A673 (cell line): ENCODE data around the gene KCNQ1OT1. TPM values are rescaled to one million over a fixed set of nuclear protein-coding genes. Genes with fewer than 3 reads are reported as not detected.

Source experiments
- BruUV-seq: library from RNA; stranded (reverse); fragments of 400-500 nt; replicated peaks from 2 replicates; lab custom pipeline; 2021; lab: Mats Ljungman, UMichigan
- CTCF ChIA-PET: fragments of 300-600 bp; sonication (Branson Sonifier 250); formaldehyde crosslinking; loops from one replicate; lab custom pipeline; 2022; ENCODE audit warnings: antibody characterized with exemption; lab: Charles Lee
- POLR2A ChIA-PET: fragments of 300-600 bp; sonication (Branson Sonifier 250); formaldehyde crosslinking; loops from one replicate; lab custom pipeline; 2022; ENCODE audit warnings: antibody characterized with exemption; ENCODE audit not compliant: low non-redundant PET; lab: Charles Lee
- DNase-seq: peaks from one replicate; pipeline ENCODE4 v3.0.0-alpha.2; 2015; ENCODE audit warnings: low spot score
- H3K27ac ChIP-seq: fragments of 200-600 bp; sonication (generic); 2 replicates; pipeline ENCODE4 v1.5.1; 2016; ENCODE audit warnings: mixed run types, low read depth, mild to moderate bottlenecking, mixed read lengths, antibody characterized with exemption, low read length; ENCODE audit not compliant: poor library complexity, severe bottlenecking
- H3K27me3 ChIP-seq: fragments of 200-600 bp; sonication (generic); replicated peaks from 2 replicates; pipeline ENCODE4 v1.6.1; 2017; ENCODE audit warnings: mixed run types, low read depth, mild to moderate bottlenecking, mixed read lengths, antibody characterized with exemption, low read length; ENCODE audit not compliant: insufficient read depth, poor library complexity
- H3K36me3 ChIP-seq: fragments of 200-600 bp; sonication (generic); 2 replicates; pipeline ENCODE4 v1.6.1; 2016; ENCODE audit warnings: mixed run types, mild to moderate bottlenecking, mixed read lengths, antibody characterized with exemption, low read length; ENCODE audit not compliant: insufficient read depth, poor library complexity, severe bottlenecking
- H3K4me1 ChIP-seq: fragments of 200-600 bp; sonication (generic); 2 replicates; pipeline ENCODE4 v1.6.1; 2017; ENCODE audit warnings: mixed run types, mild to moderate bottlenecking, mixed read lengths, antibody characterized with exemption, low read length; ENCODE audit not compliant: insufficient read depth, poor library complexity, severe bottlenecking
- H3K4me3 ChIP-seq: fragments of 200-600 bp; sonication (generic); 2 replicates; pipeline ENCODE4 v1.5.1; 2016; ENCODE audit warnings: low read depth, mixed run types, mild to moderate bottlenecking, mixed read lengths, low read length; ENCODE audit not compliant: poor library complexity, severe bottlenecking
- H3K9me3 ChIP-seq: fragments of 200-600 bp; sonication (generic); 2 replicates; pipeline ENCODE4 v1.6.1; 2016; ENCODE audit warnings: mixed run types, low read depth, mild to moderate bottlenecking, mixed read lengths, antibody characterized with exemption, low read length; ENCODE audit not compliant: poor library complexity, severe bottlenecking
- CTCF ChIP-seq: fragments of 300-800, 200-600 bp; sonication (generic); conservative IDR thresholded peaks from 2 replicates; pipeline ENCODE4 v1.5.1; 2017; ENCODE audit warnings: low read depth, mild to moderate bottlenecking, antibody characterized with exemption, low read length, moderate library complexity, mixed read lengths
- EZH2 ChIP-seq: fragments of 200-600 bp; sonication (generic); IDR thresholded peaks from 2 replicates; pipeline ENCODE4 v1.6.1; 2017; ENCODE audit warnings: borderline replicate concordance, low read depth, mild to moderate bottlenecking, mixed read lengths, antibody characterized with exemption, low read length; ENCODE audit not compliant: poor library complexity, severe bottlenecking
- intact Hi-C: fragments of 100-400 bp; cut with micrococcal nuclease; formaldehyde crosslinking; loops from one replicate; pipeline ENCODE4 v1.10.0; 2022; ENCODE audit not compliant: unreplicated experiment
- total RNA-seq: library from RNA; stranded (reverse); gene quantifications from 2 replicates; pipeline ENCODE4 v1.2.3, GENCODE V29; 2021

Gene KCNQ1OT1
- total RNA-seq, 1 experiment from 2014 or later, result 4.0 TPM

- CTCF ChIA-PET, result no interaction called here
- no TSS peak for BruUV-seq
- Histone ChIP-seq H3K9me3 (no peaks in the 10 kb centered on the region), H3K27ac (no peak overlapping the region), H3K36me3 (no peaks in the 10 kb centered on the region), H3K27me3 (no peaks in the 10 kb centered on the region), H3K4me3 (no peak overlapping the region), H3K4me1 (no peaks in the 10 kb centered on the region)
- POLR2A ChIA-PET, result no interaction called here
- no peak for TF ChIP-seq CTCF
- intact Hi-C loops, result no loop called here
- no peak for DNase-seq
These were observed 130.5 kb downstream of the KCNQ1OT1 start for GRCh38 chr11:2569321-2569721.

- H3K4me3 ChIP-seq, result no peak overlapping the region
- ChIA-PET POLR2A (no interaction called here), CTCF (interaction anchor here (0.7 kb wide), 1 partner anchor 12 kb away, joined by 5 read pairs; no protein-coding TSS in a partner anchor)
- no peaks in the 10 kb centered on the region for H3K9me3 ChIP-seq
- DNase-seq, result no peak
- no peak overlapping the region for H3K27ac ChIP-seq
- intact Hi-C loops, result no loop called here
- TF ChIP-seq EZH2 (no peak), CTCF (no peak)
- no peaks in the 10 kb centered on the region for H3K4me1 ChIP-seq
- no peaks in the 10 kb centered on the region for H3K36me3 ChIP-seq
- H3K27me3 ChIP-seq, result no peaks in the 10 kb centered on the region
- BruUV-seq, result no TSS peak
These were observed 132.6 kb downstream of the KCNQ1OT1 start for GRCh38 chr11:2567026-2567671.

- H3K27me3 ChIP-seq, result no peaks in the 10 kb centered on the region
- ChIA-PET POLR2A (no interaction called here), CTCF (interaction anchor here (0.7 kb wide), 1 partner anchor 13 kb away, joined by 5 read pairs; no protein-coding TSS in a partner anchor)
- no peak overlapping the region for H3K4me3 ChIP-seq
- no peaks in the 10 kb centered on the region for H3K9me3 ChIP-seq
- no peak for DNase-seq
- intact Hi-C loops, result no loop called here
- no peaks in the 10 kb centered on the region for H3K4me1 ChIP-seq
- BruUV-seq, result no TSS peak
- H3K27ac ChIP-seq, result no peak overlapping the region
- no peaks in the 10 kb centered on the region for H3K36me3 ChIP-seq
- TF ChIP-seq CTCF, result no peak
- no peak for TF ChIP-seq EZH2
These were observed 133.4 kb downstream of the KCNQ1OT1 start for GRCh38 chr11:2566223-2567025.
